Measurements from ENCODE around the gene CCDC82. TPM values are rescaled to one million over a fixed set of nuclear protein-coding genes. Genes with fewer than 3 reads are reported as not detected.

The CCDC82 gene
- total and polyA plus RNA-seq, 7 donors = 6.3 to 21.4 (median 8.6) TPM

DNA sequence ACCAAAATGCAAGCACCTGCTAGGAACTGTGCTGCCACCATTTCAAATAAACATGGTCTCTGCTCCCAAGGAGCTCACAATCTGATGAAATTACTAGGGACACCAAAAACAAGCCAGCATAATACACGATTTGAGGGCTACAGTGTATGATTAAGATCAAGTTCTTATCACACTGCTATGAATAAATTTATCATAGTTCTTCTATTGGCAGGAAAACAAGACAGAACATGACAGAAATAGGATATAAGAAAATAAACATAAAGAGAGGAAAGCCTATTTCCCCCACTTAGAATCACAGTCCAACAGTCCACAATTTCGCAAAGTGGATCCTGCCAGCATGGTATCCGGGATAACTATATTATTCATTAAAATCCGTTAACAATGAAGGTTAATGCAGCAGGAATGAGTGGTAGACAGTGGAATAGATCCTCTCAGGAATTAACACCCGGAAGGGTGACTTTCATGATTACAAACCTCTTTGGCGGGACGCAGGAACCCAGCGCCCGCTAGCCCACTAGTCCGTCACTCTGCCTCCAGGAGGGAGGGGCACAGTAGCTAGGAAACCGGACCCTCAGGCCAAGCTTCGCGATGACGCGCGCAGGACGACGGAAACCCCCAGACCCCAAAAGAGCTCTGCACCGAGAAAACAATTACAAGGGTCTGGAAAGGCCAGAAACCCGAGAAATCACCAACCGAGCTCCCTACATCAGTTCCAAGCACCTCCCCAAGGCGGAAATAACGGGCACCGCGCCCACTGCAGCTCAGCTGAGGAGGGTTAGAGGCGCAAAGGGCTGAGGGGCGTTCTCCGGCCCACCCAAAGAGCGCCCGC is 607 bp downstream of the CCDC82 start:
- 0% methylated on average over 30 of the region's 30 CpGs for WGBS, 3 donors

DNA sequence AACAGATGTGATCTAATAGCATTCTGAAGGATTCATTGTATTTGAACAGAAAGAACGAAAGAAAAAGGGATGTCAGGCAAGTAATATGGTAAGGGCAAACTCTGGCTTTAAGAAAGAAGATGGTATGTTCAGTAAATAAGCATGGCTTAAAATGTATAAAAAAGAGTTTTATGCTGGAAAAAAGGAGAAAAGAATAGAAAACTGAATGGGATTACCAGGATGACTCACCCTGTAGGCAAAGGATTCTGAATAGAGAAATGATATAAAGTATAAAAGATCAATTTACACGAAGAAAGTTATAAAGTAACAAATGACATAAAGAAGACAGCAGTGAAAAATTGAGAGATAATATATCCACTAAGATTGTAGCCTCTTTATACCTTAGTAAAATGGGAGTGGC is 4.5 kb downstream of the CCDC82 start:
- H3K9me3 ChIP-seq = no peaks in the 10 kb centered on the region
- no peak overlapping the region for H3K4me3 ChIP-seq
- DNase-seq = no peak
- H3K27me3 ChIP-seq (ENCODE audit: insufficient read depth in 3 of 3, low read length in 2 of 3) = no peaks in the 10 kb centered on the region
- H3K4me1 ChIP-seq = peaks cover 6% of the 10 kb centered on the region
- intact Hi-C loops (cut with DNase I) = no loop called here
- no peak for ATAC-seq
- TF ChIP-seq, protein P1, sequence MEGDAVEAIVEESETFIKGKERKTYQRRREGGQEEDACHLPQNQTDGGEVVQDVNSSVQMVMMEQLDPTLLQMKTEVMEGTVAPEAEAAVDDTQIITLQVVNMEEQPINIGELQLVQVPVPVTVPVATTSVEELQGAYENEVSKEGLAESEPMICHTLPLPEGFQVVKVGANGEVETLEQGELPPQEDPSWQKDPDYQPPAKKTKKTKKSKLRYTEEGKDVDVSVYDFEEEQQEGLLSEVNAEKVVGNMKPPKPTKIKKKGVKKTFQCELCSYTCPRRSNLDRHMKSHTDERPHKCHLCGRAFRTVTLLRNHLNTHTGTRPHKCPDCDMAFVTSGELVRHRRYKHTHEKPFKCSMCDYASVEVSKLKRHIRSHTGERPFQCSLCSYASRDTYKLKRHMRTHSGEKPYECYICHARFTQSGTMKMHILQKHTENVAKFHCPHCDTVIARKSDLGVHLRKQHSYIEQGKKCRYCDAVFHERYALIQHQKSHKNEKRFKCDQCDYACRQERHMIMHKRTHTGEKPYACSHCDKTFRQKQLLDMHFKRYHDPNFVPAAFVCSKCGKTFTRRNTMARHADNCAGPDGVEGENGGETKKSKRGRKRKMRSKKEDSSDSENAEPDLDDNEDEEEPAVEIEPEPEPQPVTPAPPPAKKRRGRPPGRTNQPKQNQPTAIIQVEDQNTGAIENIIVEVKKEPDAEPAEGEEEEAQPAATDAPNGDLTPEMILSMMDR (IDR thresholded peaks at IDR 0.05) = no peak
- no peak overlapping the region for H3K27ac ChIP-seq
- 83 to 93% (median 88%) methylated on average over 2 of the region's 2 CpGs for WGBS, 3 donors
- H3K36me3 ChIP-seq (ENCODE audit: insufficient read depth in 1 of 2, low read depth in 1 of 2) = peaks cover 0 to 55% of the 10 kb centered on the region in 2 donors

More for the DNA sequence above, 607 bp downstream of the CCDC82 start:
- DNase-seq = no peak
- Histone ChIP-seq H3K27me3 (ENCODE audit: insufficient read depth in 3 of 3, low read length in 2 of 3) (no peaks in the 10 kb centered on the region), H3K4me3 (peak overlapping the region; percentile 93), H3K27ac (peak overlapping the region; percentile 92), H3K36me3 (ENCODE audit: insufficient read depth in 1 of 2, low read depth in 1 of 2) (peaks cover 0 to 16% of the 10 kb centered on the region in 2 donors), H3K4me1 (peaks cover 12% of the 10 kb centered on the region), H3K9me3 (no peaks in the 10 kb centered on the region)
- intact Hi-C loops (cut with DNase I) = no loop called here
- TF ChIP-seq, protein P1 (IDR thresholded peaks at IDR 0.05) = no peak
- peak; percentile 37 to 60 (median 48) for ATAC-seq

DNA sequence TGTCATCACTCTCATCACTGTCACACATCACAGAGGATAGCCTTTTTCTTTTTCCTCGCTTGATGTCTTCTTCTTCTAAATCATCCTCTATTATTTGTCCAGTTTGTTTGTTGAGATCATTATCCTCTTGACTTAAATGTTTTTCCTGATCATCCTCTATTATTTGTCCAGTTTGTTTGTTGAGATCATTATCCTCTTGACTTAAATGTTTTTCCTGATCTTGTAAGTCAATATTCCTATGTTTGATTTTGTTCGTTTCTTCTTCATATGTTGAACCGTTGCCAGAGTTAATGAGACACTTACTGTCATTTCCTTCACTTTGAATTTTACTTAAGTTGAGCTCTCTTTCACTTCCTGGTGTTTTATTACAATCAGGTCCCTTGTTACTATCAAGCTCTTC is 5.6 kb downstream of the CCDC82 start:
- WGBS, 3 donors = 75 to 77% (median 77%) methylated on average over 3 of the region's 3 CpGs
- TF ChIP-seq, protein P1 (IDR thresholded peaks at IDR 0.05) = no peak
- H3K27me3 ChIP-seq (ENCODE audit: insufficient read depth in 3 of 3, low read length in 2 of 3) = no peaks in the 10 kb centered on the region
- H3K4me1 ChIP-seq = peaks cover 6% of the 10 kb centered on the region
- intact Hi-C loops (cut with DNase I) = no loop called here
- ATAC-seq (no peak), DNase-seq (no peak)
- no peaks in the 10 kb centered on the region for H3K9me3 ChIP-seq
- H3K27ac ChIP-seq = no peak overlapping the region
- H3K36me3 ChIP-seq (ENCODE audit: insufficient read depth in 1 of 2, low read depth in 1 of 2) = peaks cover 0 to 61% of the 10 kb centered on the region in 2 donors
- H3K4me3 ChIP-seq = no peak overlapping the region

DNA sequence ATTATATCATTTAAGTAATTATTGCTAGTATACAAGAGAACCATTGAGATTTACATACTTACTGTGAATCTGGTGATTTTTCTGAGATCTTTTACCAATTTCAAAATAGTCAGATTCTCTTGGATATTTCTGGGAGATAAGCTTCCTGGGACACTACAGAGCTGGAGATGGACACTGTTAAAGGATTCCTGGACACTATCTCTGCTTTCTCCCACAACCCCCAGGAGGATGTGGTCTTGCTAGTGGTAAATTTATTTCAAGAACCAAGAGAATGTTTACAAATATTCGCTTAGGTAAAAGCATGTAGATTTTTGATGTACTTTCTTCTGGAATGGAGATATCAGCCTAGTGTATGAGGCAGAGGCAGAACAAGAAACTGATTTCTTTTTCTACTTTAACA is 12.9 kb downstream of the CCDC82 start:
- Histone ChIP-seq H3K4me1 (no peaks in the 10 kb centered on the region), H3K27ac (no peak overlapping the region), H3K27me3 (ENCODE audit: insufficient read depth in 3 of 3, low read length in 2 of 3) (no peaks in the 10 kb centered on the region), H3K9me3 (no peaks in the 10 kb centered on the region), H3K4me3 (no peak overlapping the region), H3K36me3 (ENCODE audit: insufficient read depth in 1 of 2, low read depth in 1 of 2) (peaks cover 3 to 46% of the 10 kb centered on the region in 2 donors)
- ATAC-seq (no peak), DNase-seq (no peak)
- intact Hi-C loops (cut with DNase I) = no loop called here
- TF ChIP-seq, protein P1 (IDR thresholded peaks at IDR 0.05) = no peak
- whole genome bisulfite sequencing, 3 donors = 92 to 97% (median 96%) methylated on average over 1 of the region's 1 CpG

Measured in psoas muscle (tissue), 8 donors.